ENCODE measurements around the gene AUNIP.

AUNIP gene

DNA sequence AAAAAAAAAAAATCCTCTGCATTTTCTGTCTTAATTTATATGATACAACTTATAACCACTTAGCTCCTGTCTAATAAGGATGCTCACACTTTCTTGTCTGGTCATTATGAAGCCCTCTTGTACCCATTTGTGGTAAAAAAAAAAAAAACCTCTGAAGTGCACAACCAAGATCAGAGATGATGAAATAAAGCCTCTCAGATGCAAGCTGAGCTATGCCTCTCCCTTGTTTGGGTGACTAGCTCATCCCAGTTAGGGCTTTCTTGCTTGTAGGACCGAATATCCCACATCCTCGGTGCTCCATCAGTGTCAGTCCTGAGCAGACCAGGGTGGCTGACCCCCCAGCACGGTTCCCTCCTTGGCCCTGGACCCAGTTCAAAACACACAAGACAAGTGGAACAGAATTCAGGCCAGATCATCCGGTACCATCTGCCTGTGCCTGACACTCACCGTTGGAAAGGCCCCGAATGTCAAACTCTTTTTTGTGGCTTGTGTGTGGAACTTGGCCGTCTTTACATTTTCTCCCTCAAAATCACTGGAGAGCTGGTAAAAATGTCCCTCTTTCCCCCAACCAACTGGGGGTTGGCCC is 65.6 kb downstream of the AUNIP start:
- TF ChIP-seq, protein P1, sequence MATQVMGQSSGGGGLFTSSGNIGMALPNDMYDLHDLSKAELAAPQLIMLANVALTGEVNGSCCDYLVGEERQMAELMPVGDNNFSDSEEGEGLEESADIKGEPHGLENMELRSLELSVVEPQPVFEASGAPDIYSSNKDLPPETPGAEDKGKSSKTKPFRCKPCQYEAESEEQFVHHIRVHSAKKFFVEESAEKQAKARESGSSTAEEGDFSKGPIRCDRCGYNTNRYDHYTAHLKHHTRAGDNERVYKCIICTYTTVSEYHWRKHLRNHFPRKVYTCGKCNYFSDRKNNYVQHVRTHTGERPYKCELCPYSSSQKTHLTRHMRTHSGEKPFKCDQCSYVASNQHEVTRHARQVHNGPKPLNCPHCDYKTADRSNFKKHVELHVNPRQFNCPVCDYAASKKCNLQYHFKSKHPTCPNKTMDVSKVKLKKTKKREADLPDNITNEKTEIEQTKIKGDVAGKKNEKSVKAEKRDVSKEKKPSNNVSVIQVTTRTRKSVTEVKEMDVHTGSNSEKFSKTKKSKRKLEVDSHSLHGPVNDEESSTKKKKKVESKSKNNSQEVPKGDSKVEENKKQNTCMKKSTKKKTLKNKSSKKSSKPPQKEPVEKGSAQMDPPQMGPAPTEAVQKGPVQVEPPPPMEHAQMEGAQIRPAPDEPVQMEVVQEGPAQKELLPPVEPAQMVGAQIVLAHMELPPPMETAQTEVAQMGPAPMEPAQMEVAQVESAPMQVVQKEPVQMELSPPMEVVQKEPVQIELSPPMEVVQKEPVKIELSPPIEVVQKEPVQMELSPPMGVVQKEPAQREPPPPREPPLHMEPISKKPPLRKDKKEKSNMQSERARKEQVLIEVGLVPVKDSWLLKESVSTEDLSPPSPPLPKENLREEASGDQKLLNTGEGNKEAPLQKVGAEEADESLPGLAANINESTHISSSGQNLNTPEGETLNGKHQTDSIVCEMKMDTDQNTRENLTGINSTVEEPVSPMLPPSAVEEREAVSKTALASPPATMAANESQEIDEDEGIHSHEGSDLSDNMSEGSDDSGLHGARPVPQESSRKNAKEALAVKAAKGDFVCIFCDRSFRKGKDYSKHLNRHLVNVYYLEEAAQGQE (IDR thresholded peaks at IDR 0.05; ENCODE audit: low read depth), result no peak
- TF ChIP-seq, protein P2, sequence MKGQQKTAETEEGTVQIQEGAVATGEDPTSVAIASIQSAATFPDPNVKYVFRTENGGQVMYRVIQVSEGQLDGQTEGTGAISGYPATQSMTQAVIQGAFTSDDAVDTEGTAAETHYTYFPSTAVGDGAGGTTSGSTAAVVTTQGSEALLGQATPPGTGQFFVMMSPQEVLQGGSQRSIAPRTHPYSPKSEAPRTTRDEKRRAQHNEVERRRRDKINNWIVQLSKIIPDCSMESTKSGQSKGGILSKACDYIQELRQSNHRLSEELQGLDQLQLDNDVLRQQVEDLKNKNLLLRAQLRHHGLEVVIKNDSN (IDR thresholded peaks at IDR 0.05), result no peak
- TF ChIP-seq EGR1 (IDR thresholded peaks at IDR 0.05) (no peak), TAF1 (IDR thresholded peaks at IDR 0.05; ENCODE audit: low read depth) (no peak), CREB1 (IDR thresholded peaks at IDR 0.05; ENCODE audit: low read depth) (no peak), EP300 (IDR thresholded peaks at IDR 0.05; ENCODE audit: borderline replicate concordance) (no peak)

DNA sequence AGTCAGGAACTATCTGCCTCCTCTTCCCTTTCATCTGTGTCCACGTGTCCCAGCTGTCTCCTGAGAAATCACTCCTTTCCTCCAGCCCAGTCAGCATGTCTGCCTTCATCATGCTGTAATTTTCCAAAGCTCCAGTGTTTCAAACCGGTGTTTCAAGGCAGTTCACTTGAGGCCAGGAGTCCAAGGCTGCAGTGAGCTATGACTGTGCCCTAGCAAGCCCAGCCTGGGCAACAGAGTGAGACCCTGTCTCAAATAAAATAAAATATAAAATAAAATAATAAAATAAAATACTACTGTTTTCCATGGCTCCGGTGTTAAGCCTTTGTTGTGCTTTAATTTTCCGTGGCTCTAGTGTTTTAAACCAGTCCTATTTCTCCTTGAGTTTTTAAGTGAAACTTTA is 67.1 kb downstream of the AUNIP start:
- TF ChIP-seq YY1 (IDR thresholded peaks at IDR 0.05; ENCODE audit: low read depth) (no peak), ZBTB7A (IDR thresholded peaks at IDR 0.05; ENCODE audit: low read depth) (no peak), TEAD4 (IDR thresholded peaks at IDR 0.05) (no peak), TCF12 (IDR thresholded peaks at IDR 0.05; ENCODE audit: low read depth) (no peak), CREB1 (IDR thresholded peaks at IDR 0.05; ENCODE audit: low read depth) (no peak), FOXM1 (IDR thresholded peaks at IDR 0.05; ENCODE audit: borderline replicate concordance, low read depth) (no peak), RAD21 (IDR thresholded peaks at IDR 0.05; ENCODE audit: low read depth) (no peak), CEBPB (IDR thresholded peaks at IDR 0.05) (no peak), NFIC (IDR thresholded peaks at IDR 0.05) (no peak)
- TF ChIP-seq, protein P2 (IDR thresholded peaks at IDR 0.05), result no peak
- TF ChIP-seq, protein P1 (IDR thresholded peaks at IDR 0.05; ENCODE audit: low read depth), result no peak

DNA sequence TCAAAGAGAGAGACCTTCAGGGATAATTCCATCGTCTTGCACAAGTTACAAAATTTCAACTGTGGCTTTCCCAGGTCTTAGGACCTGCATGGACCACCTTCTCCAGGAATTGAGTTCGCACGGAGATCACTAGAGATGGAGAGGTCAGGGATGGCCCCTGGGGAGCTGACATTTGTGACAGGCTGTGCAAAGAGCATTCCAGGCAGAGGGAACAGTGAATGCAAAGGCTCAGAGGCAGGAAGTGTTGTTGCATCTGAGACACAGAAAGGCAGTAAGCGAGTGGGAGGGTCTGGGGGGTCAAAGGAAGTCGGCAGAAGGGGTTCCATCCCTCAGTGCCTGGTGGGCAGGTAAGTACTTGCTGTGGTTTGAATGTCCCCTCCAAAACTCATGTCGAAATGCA is 68.8 kb downstream of the AUNIP start:
- TF ChIP-seq FOXM1 (IDR thresholded peaks at IDR 0.05; ENCODE audit: borderline replicate concordance, low read depth) (no peak), YY1 (IDR thresholded peaks at IDR 0.05; ENCODE audit: low read depth) (no peak), CREB1 (IDR thresholded peaks at IDR 0.05; ENCODE audit: low read depth) (no peak), TAF1 (IDR thresholded peaks at IDR 0.05; ENCODE audit: low read depth) (no peak), TCF12 (IDR thresholded peaks at IDR 0.05; ENCODE audit: low read depth) (no peak), NFIC (IDR thresholded peaks at IDR 0.05) (no peak)
- TF ChIP-seq, protein P1 (IDR thresholded peaks at IDR 0.05; ENCODE audit: low read depth), result no peak

DNA sequence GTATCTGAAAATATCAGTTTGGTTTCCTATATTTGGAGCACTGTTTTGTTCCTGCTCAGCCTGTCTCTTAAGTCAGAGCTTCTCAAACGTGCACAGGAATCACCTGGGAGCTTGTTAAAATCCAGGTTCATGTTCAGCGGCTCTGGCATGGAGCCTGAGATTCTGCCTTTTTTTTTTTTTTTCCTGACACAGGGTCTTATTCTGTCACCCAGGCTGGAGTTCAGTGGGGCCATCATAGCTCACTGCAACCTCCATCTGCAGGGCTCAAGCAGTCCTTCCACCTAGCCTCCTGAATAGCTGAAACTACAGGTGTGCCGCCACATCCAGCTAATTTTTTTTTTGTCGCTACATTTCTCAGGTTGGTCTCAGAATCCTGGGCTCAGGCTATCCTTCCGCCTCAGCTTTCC is 71.5 kb downstream of the AUNIP start:
- TF ChIP-seq EP300 (IDR thresholded peaks at IDR 0.05; ENCODE audit: borderline replicate concordance) (no peak), ZBTB7A (IDR thresholded peaks at IDR 0.05; ENCODE audit: low read depth) (no peak), EGR1 (IDR thresholded peaks at IDR 0.05) (no peak), TCF12 (IDR thresholded peaks at IDR 0.05; ENCODE audit: low read depth) (no peak), TAF1 (IDR thresholded peaks at IDR 0.05; ENCODE audit: low read depth) (no peak), RAD21 (IDR thresholded peaks at IDR 0.05; ENCODE audit: low read depth) (no peak), NFIC (IDR thresholded peaks at IDR 0.05) (no peak), CEBPB (IDR thresholded peaks at IDR 0.05) (no peak), YY1 (IDR thresholded peaks at IDR 0.05; ENCODE audit: low read depth) (no peak), CREB1 (IDR thresholded peaks at IDR 0.05; ENCODE audit: low read depth) (no peak), TEAD4 (IDR thresholded peaks at IDR 0.05) (no peak), FOXM1 (IDR thresholded peaks at IDR 0.05; ENCODE audit: borderline replicate concordance, low read depth) (no peak)
- TF ChIP-seq, protein P3, sequence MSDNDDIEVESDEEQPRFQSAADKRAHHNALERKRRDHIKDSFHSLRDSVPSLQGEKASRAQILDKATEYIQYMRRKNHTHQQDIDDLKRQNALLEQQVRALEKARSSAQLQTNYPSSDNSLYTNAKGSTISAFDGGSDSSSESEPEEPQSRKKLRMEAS (IDR thresholded peaks at IDR 0.05), result no peak
- TF ChIP-seq, protein P2 (IDR thresholded peaks at IDR 0.05), result no peak
- TF ChIP-seq, protein P1 (IDR thresholded peaks at IDR 0.05; ENCODE audit: low read depth), result no peak
